Common myeloid progenitor, CD34-positive (primary cell): ENCODE measurements around the gene TOR1AIP2.

Experiments used
- CTCF ChIA-PET: fragments of 350-600 bp; sonication (Branson Sonifier 250); formaldehyde crosslinking; loops from one replicate; lab custom pipeline; 2021; ENCODE audit warnings: antibody characterized with exemption; lab: Charles Lee
- POLR2A ChIA-PET: fragments of 350-600 bp; sonication (Branson Sonifier 250); formaldehyde crosslinking; loops from one replicate; lab custom pipeline; 2021; ENCODE audit warnings: antibody characterized with exemption; lab: Charles Lee
- DNase-seq, 3 donors: peaks; one replicate each; pipeline versions ENCODE4 v3.0.0 to v3.0.0-alpha.2; 2013
- H3K27ac ChIP-seq, 2 experiments: 1 replicate in 1 of 2; 2 replicates in 1 of 2; pipeline ENCODE4 v1.7.0; 2013; ENCODE audit warnings: inconsistent platforms in 2 of 2, low read length in 2 of 2, mild to moderate bottlenecking in 2 of 2, low read depth in 1 of 2, moderate library complexity in 1 of 2; ENCODE audit not compliant: severe bottlenecking in 2 of 2, insufficient read depth in 1 of 2, poor library complexity in 1 of 2
- H3K27me3 ChIP-seq, 5 experiments: replicated peaks in 2 of 5; 1 replicate in 3 of 5; 2 replicates in 2 of 5; pipeline versions ENCODE4 v1.6.1 to v1.7.0; 2013; ENCODE audit warnings: low read length in 4 of 5, mild to moderate bottlenecking in 2 of 5, moderate library complexity in 2 of 5, inconsistent platforms in 1 of 5; ENCODE audit not compliant: insufficient read depth in 5 of 5, control insufficient read depth in 4 of 5
- H3K36me3 ChIP-seq, 4 experiments: 1 replicate in 2 of 4; 2 replicates in 2 of 4; pipeline versions ENCODE4 v1.6.1 to v1.7.0; 2013; ENCODE audit warnings: low read length in 3 of 4, control low read depth in 1 of 4, mild to moderate bottlenecking in 1 of 4; ENCODE audit not compliant: control insufficient read depth in 4 of 4, insufficient read depth in 4 of 4
- H3K4me1 ChIP-seq, 4 experiments: 1 replicate in 3 of 4; 2 replicates in 1 of 4; pipeline versions ENCODE4 v1.6.1 to v1.7.1; 2013; ENCODE audit warnings: low read length in 3 of 4, mild to moderate bottlenecking in 3 of 4, control low read depth in 1 of 4, inconsistent platforms in 1 of 4, moderate library complexity in 1 of 4; ENCODE audit not compliant: control insufficient read depth in 4 of 4, insufficient read depth in 4 of 4; ENCODE audit errors: control extremely low read depth in 1 of 4
- H3K4me3 ChIP-seq, 7 experiments: 1 replicate in 4 of 7; 2 replicates in 3 of 7; pipeline versions ENCODE4 v1.5.1 to v1.7.0; 2013; ENCODE audit warnings: mild to moderate bottlenecking in 7 of 7, low read length in 6 of 7, moderate library complexity in 6 of 7, inconsistent platforms in 2 of 7, low read depth in 2 of 7, control low read depth in 1 of 7; ENCODE audit not compliant: insufficient read depth in 4 of 7, control insufficient read depth in 1 of 7; ENCODE audit errors: extremely low read depth in 1 of 7
- H3K9me3 ChIP-seq, 5 experiments: 1 replicate in 4 of 5; 2 replicates in 1 of 5; pipeline versions ENCODE4 v1.6.1 to v1.7.1; 2013; ENCODE audit warnings: low read length in 4 of 5, mild to moderate bottlenecking in 2 of 5, inconsistent platforms in 1 of 5, low read depth in 1 of 5, moderate library complexity in 1 of 5; ENCODE audit not compliant: control insufficient read depth in 4 of 5, insufficient read depth in 2 of 5; ENCODE audit errors: control extremely low read depth in 1 of 5
- WGBS: methylation state at CpG from one replicate; pipeline ENCODE4 v1.1.5; 2013; ENCODE audit not compliant: insufficient coverage; 5-methylcytosine and 5-hydroxymethylcytosine counted together

Gene TOR1AIP2

GRCh38 chr1:179822065-179822464, 55.5 kb downstream of the TOR1AIP2 start:
- no peaks in the 10 kb centered on the region for H3K4me1 ChIP-seq
- no peaks in the 10 kb centered on the region for H3K27me3 ChIP-seq
- WGBS = no CpG with 5 or more reads among the region's 2 CpGs
- no peak overlapping the region for H3K27ac ChIP-seq
- ChIA-PET CTCF (interaction anchor here (0.6 to 6.1 kb wide), 5 partner anchors 11 to 116 kb away, joined by 3 to 47 read pairs (median 3); no protein-coding TSS in a partner anchor), POLR2A (no interaction called here)
- H3K4me3 ChIP-seq = no peak overlapping the region
- H3K9me3 ChIP-seq = no peaks in the 10 kb centered on the region
- H3K36me3 ChIP-seq = no peaks in the 10 kb centered on the region
- no peak for DNase-seq

GRCh38 chr1:179821524-179821923, 56.1 kb downstream of the TOR1AIP2 start:
- CTCF ChIA-PET = interaction anchor here (6.1 kb wide), 1 partner anchor 12 kb away, joined by 47 read pairs; no protein-coding TSS in a partner anchor
- Histone ChIP-seq H3K27ac (no peak overlapping the region), H3K4me1 (no peaks in the 10 kb centered on the region), H3K9me3 (no peaks in the 10 kb centered on the region), H3K27me3 (no peaks in the 10 kb centered on the region), H3K4me3 (no peak overlapping the region), H3K36me3 (no peaks in the 10 kb centered on the region)
- WGBS = 91% methylated on average over 4 of the region's 9 CpGs
- no peak for DNase-seq
- POLR2A ChIA-PET = no interaction called here

- H3K36me3 ChIP-seq = no peaks in the 10 kb centered on the region
- WGBS = 80% methylated on average over 1 of the region's 9 CpGs
- ChIA-PET CTCF (interaction anchor here (6.1 to 16.4 kb wide), 2 partner anchors 10 to 115 kb away, joined by 47 to 561 read pairs; no protein-coding TSS in a partner anchor), POLR2A (no interaction called here)
- peaks cover 0 to 4% (median 3%) of the 10 kb centered on the region in 4 experiments for H3K4me1 ChIP-seq
- no peaks in the 10 kb centered on the region for H3K9me3 ChIP-seq
- H3K27ac ChIP-seq = no peak overlapping the region
- peak in 1 of 3 donors; percentile 12 for DNase-seq
- peaks cover 0 to under 1% (median 0%) of the 10 kb centered on the region in 5 experiments for H3K27me3 ChIP-seq
- no peak overlapping the region for H3K4me3 ChIP-seq
Observed at GRCh38 chr1:179820226-179820970, 57.2 kb downstream of the TOR1AIP2 start.

- Histone ChIP-seq H3K4me3 (no peak overlapping the region), H3K27me3 (peaks cover 0 to 2% (median 0%) of the 10 kb centered on the region in 5 experiments), H3K9me3 (no peaks in the 10 kb centered on the region), H3K27ac (no peak overlapping the region), H3K36me3 (no peaks in the 10 kb centered on the region), H3K4me1 (peaks cover 0 to 14% (median 13%) of the 10 kb centered on the region in 4 experiments)
- ChIA-PET CTCF (interaction anchor here (6.1 to 16.4 kb wide), 2 partner anchors 9 to 114 kb away, joined by 47 to 561 read pairs; no protein-coding TSS in a partner anchor), POLR2A (no interaction called here)
- WGBS = 90% methylated on average over 10 of the region's 14 CpGs
- no peak for DNase-seq
Observed at GRCh38 chr1:179818743-179819173, 58.8 kb downstream of the TOR1AIP2 start.

- peaks cover 0 to 2% (median 0%) of the 10 kb centered on the region in 5 experiments for H3K27me3 ChIP-seq
- DNase-seq = no peak
- 97% methylated on average over 5 of the region's 7 CpGs for WGBS
- POLR2A ChIA-PET = no interaction called here
- H3K4me3 ChIP-seq = no peak overlapping the region
- peaks cover 0 to 14% (median 13%) of the 10 kb centered on the region in 4 experiments for H3K4me1 ChIP-seq
- H3K36me3 ChIP-seq = no peaks in the 10 kb centered on the region
- CTCF ChIA-PET = interaction anchor here (6.1 to 16.4 kb wide), 2 partner anchors 8 to 113 kb away, joined by 47 to 561 read pairs; no protein-coding TSS in a partner anchor
- H3K9me3 ChIP-seq = no peaks in the 10 kb centered on the region
- H3K27ac ChIP-seq = no peak overlapping the region
Observed at GRCh38 chr1:179818260-179818659, 59.3 kb downstream of the TOR1AIP2 start.

GRCh38 chr1:179817789-179818188, 59.8 kb downstream of the TOR1AIP2 start:
- POLR2A ChIA-PET = no interaction called here
- no peaks in the 10 kb centered on the region for H3K9me3 ChIP-seq
- no peak for DNase-seq
- no peaks in the 10 kb centered on the region for H3K36me3 ChIP-seq
- CTCF ChIA-PET = interaction anchor here (0.5 to 16.4 kb wide), 3 partner anchors 8 to 113 kb away, joined by 4 to 561 read pairs (median 47); no protein-coding TSS in a partner anchor
- peaks cover 0 to 2% (median 0%) of the 10 kb centered on the region in 5 experiments for H3K27me3 ChIP-seq
- H3K4me3 ChIP-seq = no peak overlapping the region
- peaks cover 0 to 14% (median 13%) of the 10 kb centered on the region in 4 experiments for H3K4me1 ChIP-seq
- 97% methylated on average over 7 of the region's 8 CpGs for WGBS
- H3K27ac ChIP-seq = no peak overlapping the region

- Histone ChIP-seq H3K9me3 (no peaks in the 10 kb centered on the region), H3K4me1 (peaks cover 0 to 14% (median 13%) of the 10 kb centered on the region in 4 experiments), H3K27ac (no peak overlapping the region), H3K36me3 (no peaks in the 10 kb centered on the region), H3K4me3 (no peak overlapping the region), H3K27me3 (peaks cover 0 to 2% (median 0%) of the 10 kb centered on the region in 5 experiments)
- CTCF ChIA-PET = interaction anchor here (16.4 kb wide), 1 partner anchor 112 kb away, joined by 561 read pairs; no protein-coding TSS in a partner anchor
- POLR2A ChIA-PET = interaction anchor here (0.6 kb wide), 1 partner anchor 58 kb away, joined by 3 read pairs; no protein-coding TSS in a partner anchor
- DNase-seq = no peak
- WGBS = 95% methylated on average over 7 of the region's 8 CpGs
Observed at GRCh38 chr1:179817056-179817455, 60.5 kb downstream of the TOR1AIP2 start.
